H1 (cell line): ENCODE data around the gene STT3A. TPM values are rescaled to one million over a fixed set of nuclear protein-coding genes. Genes with fewer than 3 reads are reported as not detected.
A peak's percentile ranks its signal among the peaks of the same experiment; 100 is the strongest.

Experiments used
- ASH2L ChIP-seq: fragments of 200-600, 300-600 bp; sonication (generic); IDR thresholded peaks from one replicate; pipeline ENCODE4 v1.7.1; 2017; ENCODE audit warnings: low read length
- HDAC2 ChIP-seq, 2 experiments: fragments of 300-600 bp in 1 of 2; sonication (generic) in 1 of 2; IDR thresholded peaks; 2 replicates each; pipeline ENCODE4 v1.6.1; 2011 to 2012; ENCODE audit warnings: low read depth in 2 of 2, low read length in 2 of 2, mild to moderate bottlenecking in 2 of 2, moderate library complexity in 2 of 2, borderline replicate concordance in 1 of 2, inconsistent platforms in 1 of 2
- TBP ChIP-seq: IDR thresholded peaks from 2 replicates; pipeline ENCODE4 v1.6.1; 2011; ENCODE audit warnings: low read depth, low read length, improper control_type of control experiment
- polyA plus RNA-seq, 7 experiments: library from polyadenylated mRNA; depleted of rRNA in 3 of 7; stranded (reverse) in 5 of 7; unstranded in 2 of 7; fragments of >200 nt in 5 of 7; fragments of 200-250 nt in 2 of 7; gene quantifications; 1 replicate in 5 of 7; 2 replicates in 1 of 7; 4 replicates in 1 of 7; pipeline versions ENCODE4 v1.2.1 to v1.2.3, GENCODE V29; 2011 to 2013; ENCODE audit warnings: missing spikeins in 2 of 7, mixed read lengths in 2 of 7
- total RNA-seq: library from RNA; stranded (reverse); fragmentation: NEBNext Ultra II Directional; extraction: Animal tissue kit (Norgen Biotek cat#: 25700); gene quantifications from 2 replicates; pipeline ENCODE4 v1.2.1, GENCODE V29; 2021

STT3A gene
- total and polyA plus RNA-seq, 2 of the 8 experiments (the other 6 are each of a cell fraction or from before 2014, with no cell fraction given) = 173 to 211 TPM

DNA sequence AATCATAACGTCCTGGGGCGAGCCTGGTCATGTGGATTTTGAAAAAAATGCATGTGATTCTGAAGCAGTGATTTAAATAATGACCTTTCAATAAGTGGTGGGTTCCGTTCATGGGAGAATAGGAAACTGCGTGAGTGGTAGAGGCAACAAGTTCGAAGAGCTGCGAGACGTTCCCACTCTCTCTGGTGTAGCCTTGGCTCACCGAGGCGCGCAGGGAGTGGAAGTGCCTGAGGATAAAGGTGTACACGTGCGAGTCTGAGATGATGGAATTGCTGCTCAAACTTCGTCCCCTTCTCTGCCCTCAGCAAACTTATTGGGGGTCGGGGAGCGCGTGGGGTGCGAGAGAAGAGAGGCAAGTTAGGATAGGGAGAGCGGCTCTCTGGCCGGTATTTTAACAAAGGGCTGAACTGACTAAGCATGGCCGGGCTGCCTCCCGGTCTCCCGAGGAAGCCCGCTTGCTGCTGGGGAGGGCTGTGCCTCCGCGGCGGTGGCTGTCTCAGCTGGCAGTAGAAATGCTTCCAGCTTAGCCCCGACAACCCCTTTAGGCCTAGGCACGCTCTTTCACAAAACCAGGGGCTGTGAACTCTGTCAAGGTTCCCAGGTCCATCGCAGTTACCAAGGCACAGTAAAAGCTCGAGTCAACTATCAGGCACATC, 875 bp upstream of the STT3A start (continued):
- 0 out of 4 replicates have a peak, but pooled peaks of 1 of the 2 experiments have one; percentile 23 for TF ChIP-seq HDAC2 (IDR thresholded peaks at IDR 0.05; ENCODE audit: borderline replicate concordance in 1 of 2, low read depth in 2 of 2, low read length in 2 of 2)
- no peak for TF ChIP-seq ASH2L
- TF ChIP-seq TBP = no peak
